B cell (primary cell): ENCODE results near the gene BLACAT1. TPM values are rescaled to one million over a fixed set of nuclear protein-coding genes. Genes with fewer than 3 reads are reported as not detected.
A peak's percentile ranks its signal among the peaks of the same experiment; 100 is the strongest.

Experiments used
- ATAC-seq: fragments of 200-7000 bp; cut with Tn5 transposase; one replicate; pipeline ENCODE4 v1.10.0; 2021; ENCODE audit warnings: low read depth, mild to moderate bottlenecking, moderate number of reproducible peaks, moderate library complexity
- CTCF ChIA-PET: fragments of 350-600 bp; sonication (Branson Sonifier 250); formaldehyde crosslinking; loops from one replicate; lab custom pipeline; 2021; ENCODE audit warnings: antibody characterized with exemption, inconsistent platforms; lab: Charles Lee
- POLR2A ChIA-PET: fragments of 350-600 bp; sonication (Branson Sonifier 250); formaldehyde crosslinking; loops from one replicate; lab custom pipeline; 2021; ENCODE audit warnings: antibody characterized with exemption; lab: Charles Lee
- DNase-seq: peaks from one replicate; pipeline ENCODE4 v3.0.0; 2013
- H2AFZ ChIP-seq: 2 replicates; pipeline ENCODE4 v1.6.1; 2012; ENCODE audit warnings: mild to moderate bottlenecking, low read depth, low read length; ENCODE audit not compliant: insufficient read depth, poor library complexity, severe bottlenecking
- H3K27ac ChIP-seq, 2 donors: 1 replicate in 1 of 2; 2 replicates in 1 of 2; pipeline ENCODE4 v1.5.1; 2012 to 2013; ENCODE audit warnings: low read length in 2 of 2, mild to moderate bottlenecking in 2 of 2, moderate library complexity in 1 of 2
- H3K27me3 ChIP-seq, 4 experiments: fragments of 200-600 bp in 1 of 4; sonication (generic) in 1 of 4; replicated peaks in 1 of 4; 1 replicate in 2 of 4; 2 replicates in 2 of 4; pipeline versions ENCODE4 v1.6.1 to v1.7.0; 2013 to 2016; ENCODE audit warnings: low read length in 3 of 4, mild to moderate bottlenecking in 2 of 4, mixed read lengths in 1 of 4, moderate library complexity in 1 of 4; ENCODE audit not compliant: insufficient read depth in 4 of 4, control insufficient read depth in 3 of 4; ENCODE audit errors: control extremely low read depth in 1 of 4
- H3K36me3 ChIP-seq, 2 experiments: replicated peaks in 1 of 2; 1 replicate in 1 of 2; 2 replicates in 1 of 2; pipeline versions ENCODE4 v1.6.1 to v1.7.1; 2013; ENCODE audit warnings: low read length in 1 of 2; ENCODE audit not compliant: insufficient read depth in 2 of 2, control insufficient read depth in 1 of 2; ENCODE audit errors: control extremely low read depth in 1 of 2, extremely low read depth in 1 of 2
- H3K4me1 ChIP-seq, 2 donors: fragments of 200-600 bp in 1 of 2; sonication (generic) in 1 of 2; 1 replicate in 1 of 2; 2 replicates in 1 of 2; pipeline versions ENCODE4 v1.5.1 to v1.6.1; 2013 to 2017; ENCODE audit warnings: low read length in 2 of 2; ENCODE audit not compliant: control insufficient read depth in 2 of 2, insufficient read depth in 2 of 2
- H3K4me2 ChIP-seq: replicated peaks from 2 replicates; pipeline ENCODE3; 2012; ENCODE audit warnings: mild to moderate bottlenecking, low read depth, low read length; ENCODE audit not compliant: poor library complexity, severe bottlenecking
- H3K4me3 ChIP-seq, 5 experiments: fragments of 200-600 bp in 1 of 5; sonication (generic) in 1 of 5; 1 replicate in 3 of 5; 2 replicates in 2 of 5; pipeline versions ENCODE4 v1.5.1 to v1.7.0; 2011 to 2016; ENCODE audit warnings: low read length in 4 of 5, mild to moderate bottlenecking in 4 of 5, low read depth in 2 of 5, control low read depth in 1 of 5, moderate library complexity in 1 of 5; ENCODE audit not compliant: insufficient read depth in 1 of 5; ENCODE audit errors: control extremely low read depth in 1 of 5, extremely low read depth in 1 of 5
- H3K79me2 ChIP-seq: fragments of 200-600 bp; sonication (generic); one replicate; pipeline ENCODE4 v1.6.0; 2016; ENCODE audit warnings: low read length; ENCODE audit not compliant: control insufficient read depth, insufficient read depth
- H3K9ac ChIP-seq: fragments of 200-600 bp; sonication (generic); 2 replicates; pipeline ENCODE4 v1.6.1; 2017; ENCODE audit warnings: mild to moderate bottlenecking, low read length, moderate library complexity
- H3K9me3 ChIP-seq, 3 donors: one replicate each; pipeline versions ENCODE4 v1.6.1 to v1.7.1; 2013; ENCODE audit warnings: low read length in 2 of 3; ENCODE audit not compliant: control insufficient read depth in 2 of 3, insufficient read depth in 1 of 3; ENCODE audit errors: control extremely low read depth in 1 of 3
- H4K20me1 ChIP-seq: 2 replicates; pipeline ENCODE4 v1.6.0; 2012; ENCODE audit warnings: mild to moderate bottlenecking, low read length; ENCODE audit not compliant: insufficient read depth, control insufficient read depth, poor library complexity, severe bottlenecking
- H3K27ac Mint-ChIP-seq: one replicate; pipeline ENCODE4 v1.8.0; 2021; ENCODE audit warnings: mixed read lengths
- H3K27me3 Mint-ChIP-seq: one replicate; pipeline ENCODE4 v1.8.0; 2021; ENCODE audit warnings: mixed read lengths
- H3K4me1 Mint-ChIP-seq: one replicate; pipeline ENCODE4 v1.8.0; 2021; ENCODE audit warnings: mixed read lengths
- H3K4me3 Mint-ChIP-seq: one replicate; pipeline ENCODE4 v1.8.0; 2021; ENCODE audit warnings: mixed read lengths
- H3K9me3 Mint-ChIP-seq: one replicate; pipeline ENCODE4 v1.8.0; 2022; ENCODE audit warnings: mixed read lengths; ENCODE audit not compliant: insufficient read depth
- CTCF ChIP-seq: fragments of 200-600 bp; IDR thresholded peaks from one replicate; pipeline ENCODE4 v1.8.0; 2022; ENCODE audit warnings: antibody characterized with exemption, mild to moderate bottlenecking
- EZH2 ChIP-seq: IDR thresholded peaks from 2 replicates; pipeline ENCODE4 v1.6.1; 2012; ENCODE audit warnings: borderline replicate concordance, low read depth, mild to moderate bottlenecking, moderate library complexity, low read length; ENCODE audit not compliant: insufficient read depth, poor library complexity, severe bottlenecking
- WGBS: methylation state at CpG from one replicate; pipeline ENCODE4 v1.1.5; 2013; ENCODE audit warnings: missing lambda C conversion rate; ENCODE audit not compliant: insufficient coverage; 5-methylcytosine and 5-hydroxymethylcytosine counted together
- intact Hi-C: fragments of 100-400 bp; cut with micrococcal nuclease; formaldehyde crosslinking; loops from one replicate; pipeline ENCODE4 v1.10.0; 2022
- polyA plus RNA-seq: library from polyadenylated mRNA; depleted of rRNA; stranded (reverse); fragments of >200 nt; gene quantifications from 2 replicates; pipeline ENCODE4 v1.2.3, GENCODE V29; 2012
- total RNA-seq, 2 donors: library from RNA; stranded (reverse); fragments of 120-200 nt in 1 of 2; gene quantifications; 1 replicate in 1 of 2; 2 replicates in 1 of 2; pipeline versions ENCODE4 v1.2.3 to v1.2.4, GENCODE V29; 2013 to 2022

Gene BLACAT1
- total and polyA plus RNA-seq, 2 donors (not counting 1 experiment from before 2014, with no cell fraction given) = 0.03 TPM; not detected in 1

GRCh38 chr1:205465392-205465791, 9.5 kb upstream of the BLACAT1 start:
- no peaks in the 10 kb centered on the region for H3K79me2 ChIP-seq
- DNase-seq = no peak
- Mint-ChIP-seq H3K4me1 (no peaks in the 10 kb centered on the region), H3K27ac (peak overlapping the region; percentile 1), H3K27me3 (peaks cover 40% of the 10 kb centered on the region), H3K4me3 (no peak overlapping the region), H3K9me3 (no peaks in the 10 kb centered on the region)
- no peak overlapping the region for H2AFZ ChIP-seq
- H3K4me3 ChIP-seq = no peak overlapping the region
- no peak overlapping the region for H3K4me2 ChIP-seq
- ChIA-PET CTCF (interaction anchor here (1.0 kb wide), 1 partner anchor 34 kb away, joined by 3 read pairs; no protein-coding TSS in a partner anchor), POLR2A (no interaction called here)
- no peak overlapping the region for H3K9ac ChIP-seq
- ATAC-seq = no peak
- no peaks in the 10 kb centered on the region for H3K4me1 ChIP-seq
- H3K27ac ChIP-seq = no peak overlapping the region
- H4K20me1 ChIP-seq = no peaks in the 10 kb centered on the region
- peaks cover 0 to 3% (median 0%) of the 10 kb centered on the region in 3 donors for H3K9me3 ChIP-seq
- peaks cover 0 to 25% (median 6%) of the 10 kb centered on the region in 4 experiments for H3K27me3 ChIP-seq
- no peak for TF ChIP-seq CTCF
- TF ChIP-seq EZH2 = no peak
- WGBS = 86% methylated on average over 1 of the region's 2 CpGs
- no peaks in the 10 kb centered on the region for H3K36me3 ChIP-seq
- intact Hi-C loops = no loop called here

GRCh38 chr1:205458777-205459566, 3.1 kb upstream of the BLACAT1 start:
- POLR2A ChIA-PET = no interaction called here
- H3K9me3 ChIP-seq = peaks cover 0 to 15% (median 0%) of the 10 kb centered on the region in 3 donors
- H3K79me2 ChIP-seq = no peaks in the 10 kb centered on the region
- no peak overlapping the region for H3K4me3 Mint-ChIP-seq
- no peak overlapping the region for H3K4me2 ChIP-seq
- TF ChIP-seq CTCF (no peak), EZH2 (no peak)
- intact Hi-C loops = no loop called here
- ATAC-seq = peak; percentile 53
- peaks cover 18% of the 10 kb centered on the region for H3K4me1 Mint-ChIP-seq
- peaks cover 22 to 28% of the 10 kb centered on the region in 2 donors for H3K4me1 ChIP-seq
- no peaks in the 10 kb centered on the region for H4K20me1 ChIP-seq
- H3K9me3 Mint-ChIP-seq = no peaks in the 10 kb centered on the region
- H3K27me3 Mint-ChIP-seq = peaks cover 54% of the 10 kb centered on the region
- H3K27ac Mint-ChIP-seq = no peak overlapping the region
- no peaks in the 10 kb centered on the region for H3K36me3 ChIP-seq
- DNase-seq = no peak
- H3K27ac ChIP-seq = no peak overlapping the region
- no peak overlapping the region for H2AFZ ChIP-seq
- no peak overlapping the region for H3K4me3 ChIP-seq
- 78% methylated on average over 5 of the region's 6 CpGs for WGBS
- CTCF ChIA-PET = interaction anchor here (1.1 to 4.4 kb wide), 2 partner anchors 28 to 30 kb away, joined by 3 to 30 read pairs; no protein-coding TSS in a partner anchor
- H3K27me3 ChIP-seq = peaks cover 0 to 59% (median 38%) of the 10 kb centered on the region in 4 experiments
- no peak overlapping the region for H3K9ac ChIP-seq
